Measurements from ENCODE around the gene ANO9.
"Not testable (repeated sequence)": the region's sequence is repeated elsewhere in the genome, so short reads cannot be mapped to it uniquely, and the experiment has no call there.

The ANO9 gene

DNA sequence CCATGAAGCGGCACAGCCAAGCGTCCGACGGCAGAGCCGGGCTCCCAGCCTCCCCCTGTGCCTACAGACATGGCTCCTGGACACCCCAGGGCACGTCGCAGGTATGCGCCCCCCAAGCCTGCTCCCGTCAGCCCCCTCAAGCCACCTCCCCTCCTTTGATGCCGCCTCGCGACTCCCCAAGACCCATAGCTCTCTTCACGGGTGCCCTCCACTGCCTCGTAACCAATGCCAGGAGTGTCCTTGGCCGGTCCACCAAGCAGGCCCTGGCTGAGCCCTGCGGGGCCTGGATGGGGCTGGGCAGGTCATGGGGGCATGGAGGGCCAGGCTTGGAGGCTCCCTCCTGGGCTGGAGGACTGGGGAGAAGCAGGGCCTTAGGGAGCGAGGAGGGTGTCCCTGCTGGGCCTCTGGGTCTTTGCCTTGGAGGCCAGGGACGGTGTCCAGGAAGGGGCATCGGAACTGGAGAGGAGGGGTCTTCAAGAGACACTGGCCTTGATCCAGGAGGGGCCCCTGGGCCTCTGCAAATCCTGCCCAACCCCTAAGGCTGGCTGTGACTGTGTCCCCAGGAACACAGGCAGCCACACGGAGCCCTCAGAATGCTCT, 9.2 kb downstream of the ANO9 start:
- no peak for DNase-seq

- DNase-seq, result no peak
Observed at GRCh38 chr11:431921-432320, 9.9 kb downstream of the ANO9 start.

DNA sequence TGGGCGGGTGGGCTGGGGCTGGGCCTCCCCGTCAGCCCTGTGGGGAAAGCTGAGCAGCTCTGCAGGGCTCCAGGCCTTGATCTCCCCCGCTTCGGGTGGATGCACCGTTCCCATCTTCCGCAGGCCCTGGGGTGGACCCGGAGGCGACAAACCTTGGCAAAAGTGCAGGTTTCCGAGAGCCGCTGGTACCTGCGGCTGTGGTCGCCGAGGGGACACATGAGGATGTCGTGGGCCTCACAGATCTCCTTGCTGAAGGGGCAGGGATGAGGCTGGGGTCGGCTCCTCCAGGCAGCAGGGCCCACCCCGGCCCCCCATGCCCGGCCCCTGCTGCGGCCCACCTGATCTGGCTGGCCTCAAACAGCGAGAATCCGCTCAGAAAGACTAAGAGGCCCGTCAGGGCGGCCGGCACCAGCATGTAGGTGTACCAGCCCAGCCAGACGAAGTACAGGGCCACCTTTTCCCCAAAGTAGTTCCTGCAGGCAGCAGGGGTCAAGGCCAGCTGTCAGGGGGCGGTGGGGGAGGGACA, 11.8 kb downstream of the ANO9 start:
- DNase-seq, result no peak

GRCh38 chr11:429391-429790, 12.4 kb downstream of the ANO9 start:
- no peak for DNase-seq

DNA sequence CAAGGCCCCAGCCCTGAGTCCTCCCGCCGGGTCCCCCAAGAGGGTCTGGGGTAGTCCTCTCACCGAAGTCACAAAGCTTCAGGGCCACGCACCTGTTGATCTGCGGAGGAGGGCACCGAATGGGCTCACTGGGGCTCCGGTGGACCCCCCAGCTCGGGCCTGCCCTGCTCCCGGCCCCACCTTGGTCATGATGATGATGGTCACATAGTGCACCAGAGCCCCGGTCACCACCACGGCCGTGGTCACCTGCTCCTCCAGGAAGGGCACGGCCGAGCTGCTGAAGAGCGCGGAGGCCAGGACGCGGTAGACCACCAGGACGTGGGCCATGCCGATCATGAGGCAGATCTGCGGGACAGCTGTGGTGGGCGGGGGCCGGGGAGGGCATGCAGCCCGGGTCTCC, 13.5 kb downstream of the ANO9 start:
- no peak for DNase-seq

- DNase-seq, result no peak
Observed at GRCh38 chr11:426851-427250, 15.0 kb downstream of the ANO9 start.

DNA sequence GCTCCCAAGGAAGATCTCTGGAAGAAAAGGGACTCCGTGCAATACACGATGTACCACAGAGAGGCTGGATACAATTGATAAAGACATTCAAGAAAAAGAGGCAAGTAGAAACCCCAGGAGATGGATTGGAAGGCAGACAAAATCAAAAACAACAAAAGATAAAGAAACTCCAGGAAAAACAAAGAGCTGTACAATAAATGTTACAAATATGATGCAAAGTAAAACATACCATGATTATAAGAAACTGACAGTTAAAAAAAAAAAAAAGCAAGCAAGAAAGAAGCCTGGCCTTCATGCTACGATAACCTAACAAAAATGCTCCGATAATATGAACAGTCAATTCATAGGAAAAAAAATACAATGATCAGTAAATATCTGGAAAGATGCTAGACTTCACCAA, 16.5 kb downstream of the ANO9 start:
- DNase-seq, result no peak

DNA sequence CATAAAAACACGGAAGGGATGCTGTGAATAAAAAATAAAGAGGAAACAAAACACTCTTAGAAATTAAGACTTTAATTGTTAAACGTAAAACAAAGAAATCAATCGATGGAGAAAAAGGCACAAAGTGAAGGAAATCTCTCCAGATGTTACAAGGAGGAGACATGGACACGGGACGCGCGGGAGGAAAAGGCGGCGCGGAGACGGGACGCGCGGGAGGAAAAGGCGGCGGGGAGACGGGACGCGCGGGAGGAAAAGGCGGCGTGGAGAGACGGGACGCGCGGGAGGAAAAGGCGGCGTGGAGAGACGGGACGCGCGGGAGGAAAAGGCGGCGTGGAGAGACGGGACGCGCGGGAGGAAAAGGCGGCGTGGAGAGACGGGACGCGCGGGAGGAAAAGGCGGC, 17.0 kb downstream of the ANO9 start:
- DNase-seq, result not testable (repeated sequence)

DNA sequence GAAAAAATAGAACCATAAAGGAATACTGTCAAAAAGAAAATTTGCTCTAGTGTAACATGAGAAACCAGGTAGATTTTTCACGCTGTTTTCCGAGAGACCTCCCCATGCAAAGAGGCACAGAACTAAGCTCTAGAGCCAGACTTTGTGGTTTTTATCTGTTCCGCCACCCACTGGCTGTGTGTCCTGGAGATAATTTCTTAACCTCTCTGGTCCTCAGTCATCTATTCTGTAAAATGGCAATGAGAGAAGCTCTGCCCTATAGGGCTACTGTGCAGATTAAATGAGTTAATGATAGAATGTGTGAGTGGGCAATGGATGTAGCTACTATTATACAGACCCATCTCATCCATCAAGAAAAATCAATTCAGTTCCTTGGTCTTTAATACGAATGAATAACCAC, 17.6 kb downstream of the ANO9 start:
- no peak for DNase-seq

DNA sequence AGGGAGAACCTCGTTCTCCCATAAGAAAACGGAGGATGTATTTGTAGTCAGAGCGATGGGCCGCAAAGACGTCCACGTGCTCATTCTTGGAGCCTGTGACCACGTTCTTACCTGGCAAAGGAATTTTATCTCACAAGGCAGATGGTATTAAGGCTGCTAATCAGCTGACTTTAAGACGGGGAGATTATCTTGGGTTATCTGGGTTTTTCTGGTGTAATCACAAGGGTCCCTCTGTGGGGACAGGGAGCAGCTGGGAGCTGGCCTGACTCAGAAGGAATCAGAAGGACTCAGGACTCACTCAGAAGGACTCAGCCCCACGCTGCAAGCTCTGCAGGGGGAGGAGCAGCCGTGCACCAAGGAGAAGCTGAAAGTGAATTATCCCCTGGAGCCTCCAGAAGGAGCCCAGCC, 19.6 kb downstream of the ANO9 start:
- no peak for DNase-seq

DNA sequence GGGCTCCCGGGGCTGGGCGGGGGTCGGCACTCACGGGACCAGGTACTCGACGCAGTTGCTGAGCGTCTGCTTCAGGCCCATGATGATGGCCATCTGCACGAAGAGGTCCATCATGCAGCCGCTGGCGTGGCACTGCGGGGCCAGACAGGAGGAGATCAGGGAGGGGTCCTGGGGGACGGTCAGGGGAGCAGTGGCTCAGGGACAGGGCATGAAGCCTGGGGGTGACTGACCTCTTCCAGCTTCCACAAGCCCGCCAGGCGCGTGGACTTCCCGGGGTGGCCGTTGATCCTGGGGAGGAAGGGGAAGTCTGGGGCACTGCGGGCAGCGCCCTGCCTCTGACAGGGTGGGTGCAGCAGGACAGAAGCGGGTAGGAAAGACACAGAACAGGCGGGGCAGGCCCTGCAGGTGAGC, 20.9 kb downstream of the ANO9 start:
- DNase-seq, result no peak

GRCh38 chr11:420054-420910, 21.5 kb downstream of the ANO9 start:
- no peak for DNase-seq

DNA sequence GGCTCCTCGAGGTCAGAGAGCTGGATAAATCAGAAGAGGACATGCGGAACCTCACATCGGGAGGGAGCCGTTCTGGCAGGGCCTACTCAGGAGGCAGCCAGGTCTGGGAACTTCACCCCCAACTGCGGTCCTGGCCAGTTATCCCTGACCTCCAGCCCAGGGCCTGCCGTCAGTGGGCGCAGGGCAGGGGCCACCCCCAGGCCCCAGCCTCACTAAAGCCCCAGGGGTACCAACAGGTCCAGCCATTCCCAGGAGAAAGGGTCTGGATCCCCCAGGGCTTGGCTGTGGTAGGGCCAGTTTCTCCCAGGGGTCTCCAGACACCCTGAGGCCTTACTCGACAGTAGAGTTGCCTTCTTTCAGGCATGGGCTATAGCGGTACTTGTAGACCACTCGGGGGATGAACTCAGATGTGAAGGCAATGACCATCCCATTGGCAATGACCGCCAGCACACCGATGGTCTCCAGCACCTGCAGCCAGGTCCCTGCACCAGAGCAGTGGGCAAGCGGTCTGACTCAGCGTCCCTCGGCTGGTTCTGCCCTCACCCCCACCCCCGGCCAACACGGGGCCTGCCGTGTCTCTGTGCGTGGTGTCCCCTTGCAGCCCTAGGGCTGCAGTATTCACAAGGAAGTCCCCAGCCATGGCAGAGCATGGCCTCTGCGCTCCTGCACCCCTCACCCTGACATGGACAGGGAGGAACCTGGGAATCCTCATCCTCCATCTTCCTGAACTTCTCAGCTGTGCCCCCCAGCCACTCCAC, 22.4 kb downstream of the ANO9 start:
- DNase-seq, result no peak

DNA sequence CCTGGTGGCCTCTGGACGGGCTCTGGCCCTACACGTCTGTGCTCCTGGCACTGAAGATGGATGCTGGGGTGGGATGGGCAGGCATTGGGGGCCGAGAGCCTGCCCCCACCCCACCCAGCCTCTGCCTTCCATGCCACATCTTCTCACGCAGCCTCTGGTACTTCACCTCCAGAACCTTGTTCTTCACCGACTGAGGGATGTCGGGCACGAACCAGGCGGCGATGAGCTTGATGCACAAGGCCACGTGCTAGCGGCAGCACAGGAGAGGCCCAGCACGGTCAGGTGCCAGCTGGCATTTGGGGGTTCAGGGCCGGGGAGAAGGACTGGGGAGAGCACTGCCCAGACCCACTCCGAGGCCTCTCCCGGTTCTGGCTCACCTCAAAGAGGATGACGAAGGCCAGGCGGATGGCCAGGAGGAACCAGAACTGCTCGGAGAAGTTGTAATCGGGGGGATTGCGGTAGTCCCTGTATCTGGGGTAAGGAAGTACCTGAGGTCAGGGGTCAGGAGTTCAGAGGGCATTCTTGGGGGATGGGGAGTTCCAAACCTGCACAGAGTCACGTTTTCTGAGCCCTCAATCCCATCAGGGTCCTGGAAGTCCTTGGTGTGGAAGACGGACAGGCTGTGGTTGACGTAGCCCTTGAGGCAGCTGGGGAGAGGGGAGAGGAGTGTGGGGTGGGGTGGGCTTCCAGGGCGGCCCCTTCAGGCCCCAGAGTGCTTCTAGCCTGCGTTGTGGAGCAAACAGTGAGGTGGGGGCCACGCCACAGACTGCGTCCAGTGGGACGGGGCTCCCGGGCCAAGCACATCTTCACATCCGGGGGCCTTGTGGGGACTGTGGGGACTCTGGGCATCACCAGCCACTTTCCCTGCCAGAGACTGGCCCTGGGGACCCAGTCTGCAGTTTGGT, 23.2 kb downstream of the ANO9 start:
- no peak for DNase-seq

DNA sequence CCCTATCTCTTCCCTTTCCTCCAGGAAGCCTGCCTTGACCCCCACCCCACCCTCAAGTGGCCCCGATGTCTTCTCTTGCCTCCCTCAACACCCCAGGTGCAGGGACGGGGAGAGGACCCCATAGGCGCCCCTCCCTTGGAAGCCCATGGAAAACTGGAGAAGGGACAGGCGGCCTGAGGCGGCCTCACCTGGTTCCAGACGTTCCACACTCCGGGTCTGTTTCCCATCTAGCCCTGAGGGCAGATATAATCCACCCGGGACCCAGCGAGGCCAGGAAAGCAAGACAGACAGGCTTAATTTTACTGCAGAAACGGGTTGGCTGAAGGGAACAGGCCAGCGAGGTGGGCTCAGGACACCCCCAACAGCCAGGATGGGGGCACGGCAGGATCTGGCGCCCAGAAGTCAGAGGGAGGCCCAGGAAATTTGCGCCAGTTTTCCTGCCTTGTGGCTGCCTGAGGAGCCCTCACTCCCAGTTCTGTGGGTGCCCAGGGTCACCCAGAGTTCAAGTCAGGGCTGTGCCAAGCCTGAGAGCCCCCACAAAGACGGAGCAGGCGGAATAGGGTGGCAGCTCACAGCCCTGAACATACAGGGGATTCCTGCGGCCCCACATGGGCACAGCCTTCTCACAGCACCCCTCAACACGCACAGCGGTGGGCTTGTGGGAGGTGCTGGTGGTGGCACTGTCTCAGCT, 24.0 kb downstream of the ANO9 start:
- no peak for DNase-seq

GRCh38 chr11:416757-417621, 24.8 kb downstream of the ANO9 start:
- DNase-seq, result no peak

DNA sequence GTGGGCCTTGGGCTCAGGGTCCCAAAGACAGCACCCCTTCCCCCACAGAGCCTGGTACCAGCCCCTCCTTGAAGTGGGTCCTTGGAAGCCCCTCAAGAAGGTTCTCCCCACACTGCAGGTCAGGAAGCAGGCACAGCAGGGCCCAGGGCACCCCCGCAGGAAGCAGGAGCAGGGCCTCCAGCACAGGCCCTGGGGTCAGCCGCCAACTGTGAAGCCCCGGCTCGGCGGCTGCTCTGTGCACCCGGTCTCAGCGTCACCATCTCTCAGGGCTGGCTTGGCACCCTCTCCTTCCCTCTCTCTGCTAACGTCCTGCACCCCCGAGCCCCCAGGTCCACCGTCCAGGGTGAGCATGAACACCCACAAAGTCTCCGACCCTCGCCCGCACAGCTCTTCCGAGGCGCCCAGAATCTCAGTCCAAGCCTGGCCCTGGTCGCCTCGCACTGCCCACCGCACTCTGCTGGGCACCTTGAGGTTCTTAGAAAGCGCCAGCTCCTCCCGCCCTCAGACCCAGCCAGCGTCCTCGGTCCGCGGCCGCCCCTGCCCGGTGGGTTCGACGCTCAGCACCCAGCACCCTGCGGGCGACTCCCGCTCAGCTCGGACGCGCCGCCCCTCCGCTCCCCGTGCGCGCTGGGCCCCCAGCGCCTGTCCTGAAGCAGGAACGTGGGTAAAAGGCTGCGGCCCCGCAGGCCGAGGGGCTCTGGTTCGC, 25.6 kb downstream of the ANO9 start:
- no peak for DNase-seq

GRCh38 chr11:415640-416041, 26.2 kb downstream of the ANO9 start:
- no peak for DNase-seq

DNA sequence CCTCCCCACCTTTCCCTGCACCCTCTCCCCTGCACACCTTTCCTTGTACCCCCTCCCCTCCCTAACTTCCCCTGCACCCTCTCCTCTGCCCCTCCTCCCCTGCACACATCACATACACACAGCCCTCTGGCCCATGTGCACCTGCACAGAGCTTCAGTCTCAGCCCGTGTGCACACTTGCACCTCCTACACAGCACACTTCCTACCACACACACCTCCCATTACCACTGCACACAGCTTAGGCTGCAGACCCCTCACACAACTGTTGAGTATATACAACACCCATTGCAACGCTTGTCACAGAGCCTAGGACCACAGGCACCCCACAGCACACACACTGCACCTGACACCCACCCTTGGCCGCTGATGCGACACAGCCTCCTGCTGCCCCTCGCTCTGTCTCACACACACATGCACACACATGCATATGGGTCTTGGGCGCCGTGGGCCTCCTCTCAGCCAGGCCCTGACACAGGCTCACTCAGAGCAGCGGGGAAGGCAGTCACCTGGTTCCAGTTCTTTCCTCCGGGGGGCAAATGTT, 27.4 kb downstream of the ANO9 start:
- DNase-seq, result no peak
